ENCODE data around the gene ADGRE2. TPM values are rescaled to one million over a fixed set of nuclear protein-coding genes. Genes with fewer than 3 reads are reported as not detected.

Gene ADGRE2
- total and polyA plus RNA-seq, 4 donors: 2.8 to 40.2 (median 14.9) TPM

DNA sequence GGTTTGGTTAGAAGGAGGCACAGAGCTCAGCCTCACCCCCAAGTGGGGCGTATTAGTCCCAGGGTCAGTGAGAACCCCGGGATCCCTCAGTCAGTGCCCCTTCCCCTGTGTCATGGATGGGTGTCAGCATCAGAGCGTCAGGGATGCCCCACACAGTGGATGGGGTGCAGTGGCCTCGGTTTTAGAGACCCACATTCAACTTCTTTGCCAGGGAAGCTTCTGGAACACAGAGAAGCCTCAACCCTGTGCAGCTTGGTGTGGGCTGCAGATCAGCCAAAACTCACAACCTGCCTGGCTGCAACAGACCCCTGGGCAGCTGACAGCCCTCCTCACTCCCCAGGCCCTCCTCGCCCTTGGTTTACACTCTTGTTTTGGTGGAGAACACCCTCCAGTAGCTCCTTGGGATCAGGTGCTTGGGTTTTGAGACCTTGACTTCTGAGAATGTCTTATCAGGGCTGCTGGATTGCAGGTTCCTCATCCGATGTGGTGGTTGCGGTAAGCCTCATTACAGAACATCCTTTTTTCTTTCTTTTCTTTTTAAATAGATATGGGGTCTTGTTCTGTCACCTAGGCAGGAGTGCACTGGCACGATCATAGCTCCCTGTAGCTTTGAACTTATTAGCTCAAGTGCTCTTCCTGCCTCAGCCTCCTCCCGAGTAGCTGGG, 77.5 kb downstream of the ADGRE2 start:
- 95% methylated on average over 9 of the region's 9 CpGs for WGBS, 2 donors
- no peak overlapping the region for H3K4me3 ChIP-seq
- no peaks in the 10 kb centered on the region for H3K4me1 ChIP-seq (ENCODE audit: control insufficient read depth in 5 of 5, insufficient read depth in 5 of 5, low read length in 5 of 5)
- TF ChIP-seq, protein P1, sequence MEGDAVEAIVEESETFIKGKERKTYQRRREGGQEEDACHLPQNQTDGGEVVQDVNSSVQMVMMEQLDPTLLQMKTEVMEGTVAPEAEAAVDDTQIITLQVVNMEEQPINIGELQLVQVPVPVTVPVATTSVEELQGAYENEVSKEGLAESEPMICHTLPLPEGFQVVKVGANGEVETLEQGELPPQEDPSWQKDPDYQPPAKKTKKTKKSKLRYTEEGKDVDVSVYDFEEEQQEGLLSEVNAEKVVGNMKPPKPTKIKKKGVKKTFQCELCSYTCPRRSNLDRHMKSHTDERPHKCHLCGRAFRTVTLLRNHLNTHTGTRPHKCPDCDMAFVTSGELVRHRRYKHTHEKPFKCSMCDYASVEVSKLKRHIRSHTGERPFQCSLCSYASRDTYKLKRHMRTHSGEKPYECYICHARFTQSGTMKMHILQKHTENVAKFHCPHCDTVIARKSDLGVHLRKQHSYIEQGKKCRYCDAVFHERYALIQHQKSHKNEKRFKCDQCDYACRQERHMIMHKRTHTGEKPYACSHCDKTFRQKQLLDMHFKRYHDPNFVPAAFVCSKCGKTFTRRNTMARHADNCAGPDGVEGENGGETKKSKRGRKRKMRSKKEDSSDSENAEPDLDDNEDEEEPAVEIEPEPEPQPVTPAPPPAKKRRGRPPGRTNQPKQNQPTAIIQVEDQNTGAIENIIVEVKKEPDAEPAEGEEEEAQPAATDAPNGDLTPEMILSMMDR (IDR thresholded peaks at IDR 0.05; ENCODE audit: control extremely low read depth, extremely low read depth): no peak
- DNase-seq (no peak), ATAC-seq (ENCODE audit: insufficient read depth, low FRiP score) (no peak)
- peaks cover 54 to 72% (median 63%) of the 10 kb centered on the region in 4 donors for H3K36me3 ChIP-seq (ENCODE audit: control insufficient read depth in 4 of 4, insufficient read depth in 4 of 4, low read length in 4 of 4)
- H3K27me3 ChIP-seq (ENCODE audit: control insufficient read depth in 3 of 3, insufficient read depth in 3 of 3, low read length in 2 of 3): no peaks in the 10 kb centered on the region
- H3K9me3 ChIP-seq (ENCODE audit: control insufficient read depth in 4 of 4, insufficient read depth in 3 of 4, low read length in 3 of 4): peaks cover 0 to 24% (median 0%) of the 10 kb centered on the region in 4 donors
- no peak overlapping the region for H3K9ac ChIP-seq (ENCODE audit: insufficient read depth in 1 of 2, low read length in 2 of 2)
- no peak overlapping the region for H3K27ac ChIP-seq (ENCODE audit: low read depth in 1 of 2, low read length in 1 of 2)

DNA sequence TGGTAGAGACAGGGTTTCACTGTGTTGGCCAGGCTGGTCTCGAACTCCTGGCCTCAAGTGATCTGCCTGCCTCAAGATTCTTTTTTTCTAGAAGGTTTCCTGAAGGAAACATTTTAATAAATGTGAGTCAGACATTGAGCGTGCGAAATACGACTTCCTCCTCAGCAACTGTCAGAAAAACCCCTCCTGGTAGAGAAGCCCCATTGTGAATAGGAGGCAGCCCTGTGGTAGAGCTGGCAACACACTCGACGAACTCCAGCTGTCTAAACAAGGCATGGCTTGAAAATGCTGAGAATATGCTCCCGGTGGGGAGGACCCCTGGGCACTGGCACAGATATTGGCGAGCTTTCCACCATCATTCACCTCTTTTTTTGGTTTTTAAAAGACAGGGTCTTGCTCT, 78.7 kb downstream of the ADGRE2 start:
- H3K4me1 ChIP-seq (ENCODE audit: control insufficient read depth in 5 of 5, insufficient read depth in 5 of 5, low read length in 5 of 5): no peaks in the 10 kb centered on the region
- H3K4me3 ChIP-seq: no peak overlapping the region
- 82 to 89% methylated on average over 8 of the region's 8 CpGs for WGBS, 2 donors
- ATAC-seq (ENCODE audit: insufficient read depth, low FRiP score) (no peak), DNase-seq (no peak)
- peaks cover 57 to 69% (median 66%) of the 10 kb centered on the region in 4 donors for H3K36me3 ChIP-seq (ENCODE audit: control insufficient read depth in 4 of 4, insufficient read depth in 4 of 4, low read length in 4 of 4)
- H3K9me3 ChIP-seq (ENCODE audit: control insufficient read depth in 4 of 4, insufficient read depth in 3 of 4, low read length in 3 of 4): peaks cover 0 to 17% (median 0%) of the 10 kb centered on the region in 4 donors
- H3K27ac ChIP-seq (ENCODE audit: low read depth in 1 of 2, low read length in 1 of 2): no peak overlapping the region
- H3K9ac ChIP-seq (ENCODE audit: insufficient read depth in 1 of 2, low read length in 2 of 2): no peak overlapping the region
- TF ChIP-seq, protein P1 (IDR thresholded peaks at IDR 0.05; ENCODE audit: control extremely low read depth, extremely low read depth): no peak
- no peaks in the 10 kb centered on the region for H3K27me3 ChIP-seq (ENCODE audit: control insufficient read depth in 3 of 3, insufficient read depth in 3 of 3, low read length in 2 of 3)

DNA sequence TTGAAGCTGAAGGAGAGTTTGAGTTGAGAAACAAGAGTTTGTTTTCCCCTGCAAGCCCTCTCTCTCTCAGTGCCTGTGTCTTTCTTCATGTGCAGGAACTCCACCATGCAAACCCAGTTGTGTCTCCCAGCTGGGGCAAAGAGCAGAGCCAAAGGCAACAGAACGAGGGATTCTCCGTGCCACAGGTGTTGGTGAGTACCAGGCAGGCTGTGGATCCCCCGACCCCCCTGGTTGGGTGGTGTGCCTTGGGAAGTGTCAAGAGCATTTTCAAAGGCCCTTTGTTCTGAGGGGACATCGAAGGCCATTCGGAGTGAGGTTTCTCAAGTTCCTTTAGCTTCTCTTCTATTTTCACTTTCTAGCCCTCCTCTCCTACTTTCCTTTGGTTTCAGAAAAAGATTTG, 82.9 kb downstream of the ADGRE2 start:
- Histone ChIP-seq H3K27me3 (ENCODE audit: control insufficient read depth in 3 of 3, insufficient read depth in 3 of 3, low read length in 2 of 3) (no peaks in the 10 kb centered on the region), H3K27ac (ENCODE audit: low read depth in 1 of 2, low read length in 1 of 2) (no peak overlapping the region), H3K9me3 (ENCODE audit: control insufficient read depth in 4 of 4, insufficient read depth in 3 of 4, low read length in 3 of 4) (peaks cover 0 to 2% (median 0%) of the 10 kb centered on the region in 4 donors), H3K4me1 (ENCODE audit: control insufficient read depth in 5 of 5, insufficient read depth in 5 of 5, low read length in 5 of 5) (peaks cover 0 to 2% (median 0%) of the 10 kb centered on the region in 5 donors), H3K36me3 (ENCODE audit: control insufficient read depth in 4 of 4, insufficient read depth in 4 of 4, low read length in 4 of 4) (peaks cover 31 to 40% (median 33%) of the 10 kb centered on the region in 4 donors), H3K4me3 (no peak overlapping the region), H3K9ac (ENCODE audit: insufficient read depth in 1 of 2, low read length in 2 of 2) (no peak overlapping the region)
- TF ChIP-seq, protein P1 (IDR thresholded peaks at IDR 0.05; ENCODE audit: control extremely low read depth, extremely low read depth): no peak
- no peak for ATAC-seq (ENCODE audit: insufficient read depth, low FRiP score)
- WGBS, 2 donors: 95 to 98% methylated on average over 5 of the region's 5 CpGs
- DNase-seq: no peak

Measured in lung (tissue), 12 donors.